GM12878 (cell line): ENCODE results near the gene ELOA. TPM values are rescaled to one million over a fixed set of nuclear protein-coding genes. Genes with fewer than 3 reads are reported as not detected.

ENCODE experiments used
- ATAC-seq: fragments of 200-7000 bp; cut with Tn5 transposase; 3 replicates; pipeline ENCODE4 v1.9.1; 2020; ENCODE audit warnings: mild to moderate bottlenecking, moderate library complexity
- BruUV-seq: library from RNA; stranded (reverse); fragments of 400-500 nt; replicated peaks from 2 replicates; lab custom pipeline; 2021; lab: Mats Ljungman, UMichigan
- CTCF ChIA-PET: fragments of 300-600 bp; sonication (Branson Sonifier 250); formaldehyde crosslinking; extraction: SDS; loops from one replicate; lab custom pipeline; 2021; ENCODE audit warnings: inconsistent platforms; lab: Yijun Ruan, JAX
- POLR2A ChIA-PET: fragments of 350-600 bp; formaldehyde crosslinking; extraction: SDS; loops from one replicate; lab custom pipeline; 2021; ENCODE audit warnings: inconsistent platforms; lab: Charles Lee
- RAD21 ChIA-PET: fragments of 300-600 bp; sonication (Branson Sonifier 250); formaldehyde crosslinking; loops from one replicate; lab custom pipeline; 2023; ENCODE audit warnings: antibody characterized with exemption; ENCODE audit not compliant: unreplicated experiment; lab: Charles Lee
- SMC1A ChIA-PET: fragments of 300-600 bp; sonication (Branson Sonifier 250); formaldehyde crosslinking; loops from one replicate; lab custom pipeline; 2023; ENCODE audit not compliant: unreplicated experiment, uncharacterized antibody; lab: Charles Lee
- DNase-seq: peaks from one replicate; pipeline ENCODE4 v3.0.0-alpha.2; 2011; ENCODE audit warnings: low read depth, low spot score
- FAIRE-seq: peaks from 3 replicates; lab custom pipeline; 2011; peaks lifted over from hg19 to GRCh38; lab: Jason Lieb, UNC
- H2AFZ ChIP-seq: 2 replicates; pipeline ENCODE4 v1.6.0; 2011; ENCODE audit warnings: low read depth, low read length, control low read depth; ENCODE audit not compliant: control insufficient read depth
- H3K27ac ChIP-seq: 2 replicates; pipeline ENCODE4 v1.5.1; 2011; ENCODE audit warnings: control low read depth; ENCODE audit not compliant: control insufficient read depth, insufficient read depth
- H3K27me3 ChIP-seq, 2 experiments: replicated peaks in 1 of 2; 2 replicates each; pipeline versions ENCODE4 v1.6.0 to v1.6.1; 2011; ENCODE audit warnings: low read length in 1 of 2; ENCODE audit not compliant: control insufficient read depth in 2 of 2, insufficient read depth in 2 of 2
- H3K36me3 ChIP-seq, 2 experiments: 2 replicates each; pipeline ENCODE4 v1.5.1; 2011; ENCODE audit warnings: low read length in 1 of 2; ENCODE audit not compliant: control insufficient read depth in 2 of 2, insufficient read depth in 2 of 2
- H3K4me1 ChIP-seq: 2 replicates; pipeline ENCODE4 v1.6.1; 2011; ENCODE audit warnings: mild to moderate bottlenecking, low read length, moderate library complexity, mixed read lengths; ENCODE audit not compliant: control insufficient read depth, insufficient read depth
- H3K4me2 ChIP-seq: 2 replicates; pipeline ENCODE4 v1.6.0; 2011; ENCODE audit warnings: control low read depth; ENCODE audit not compliant: control insufficient read depth, insufficient read depth
- H3K4me3 ChIP-seq: fragments of 200-600 bp; sonication (generic); 2 replicates; pipeline ENCODE4 v1.5.1; 2016
- H3K79me2 ChIP-seq: 2 replicates; pipeline ENCODE4 v1.6.0; 2011; ENCODE audit warnings: low read length; ENCODE audit not compliant: control insufficient read depth, insufficient read depth
- H3K9ac ChIP-seq: 2 replicates; pipeline ENCODE4 v1.8.0; 2011; ENCODE audit warnings: low read length, control low read depth, mixed read lengths; ENCODE audit not compliant: control insufficient read depth, insufficient read depth
- H3K9me3 ChIP-seq: replicated peaks from 3 replicates; pipeline ENCODE4 v1.5.1; 2011; ENCODE audit warnings: mild to moderate bottlenecking, low read length; ENCODE audit not compliant: control insufficient read depth, insufficient read depth
- H4K20me1 ChIP-seq: 2 replicates; pipeline ENCODE4 v1.6.0; 2011; ENCODE audit not compliant: control insufficient read depth, insufficient read depth
- BHLHE40 ChIP-seq, 2 experiments: fragments of 450-650 bp in 1 of 2; IDR thresholded peaks; 2 replicates each; pipeline ENCODE4 v1.6.1; 2011 to 2017; ENCODE audit warnings: low read depth in 2 of 2, borderline replicate concordance in 1 of 2, improper control_type of control experiment in 1 of 2, low read length in 1 of 2, mild to moderate bottlenecking in 1 of 2
- CBFB ChIP-seq: IDR thresholded peaks from 2 replicates; pipeline ENCODE4 v1.6.1; 2016; ENCODE audit warnings: antibody characterized with exemption, low read depth
- DPF2 ChIP-seq: fragments of 450-650 bp; IDR thresholded peaks from 2 replicates; pipeline ENCODE4 v1.6.1; 2017; ENCODE audit warnings: mild to moderate bottlenecking
- EED ChIP-seq: sonication (generic); IDR thresholded peaks from 2 replicates; pipeline ENCODE4 v1.6.1; 2016; ENCODE audit warnings: antibody characterized with exemption, low read depth
- HSF1 ChIP-seq: fragments of 150-350 bp; IDR thresholded peaks from 2 replicates; pipeline ENCODE4 v1.6.1; 2014; ENCODE audit warnings: mild to moderate bottlenecking, low read depth, low read length
- IKZF1 ChIP-seq: fragments of 450-650 bp; conservative IDR thresholded peaks from 2 replicates; pipeline ENCODE4 v1.6.1; 2017; ENCODE audit warnings: antibody characterized with exemption, mild to moderate bottlenecking
- IKZF2 ChIP-seq, 2 experiments: fragments of 450-650 bp; IDR thresholded peaks; 2 replicates each; pipeline ENCODE4 v1.6.1; 2017; ENCODE audit warnings: mild to moderate bottlenecking in 2 of 2, moderate library complexity in 2 of 2
- JUNB ChIP-seq: IDR thresholded peaks from 2 replicates; pipeline ENCODE4 v1.6.1; 2016; ENCODE audit warnings: antibody characterized with exemption, mild to moderate bottlenecking
- NR2F1 ChIP-seq: fragments of 450-650 bp; conservative IDR thresholded peaks from 2 replicates; pipeline ENCODE4 v1.6.1; 2017; ENCODE audit warnings: mild to moderate bottlenecking
- POLR2A ChIP-seq: IDR thresholded peaks from 2 replicates; pipeline ENCODE4 v1.6.1; 2011; ENCODE audit warnings: low read depth, mild to moderate bottlenecking, low read length
- RELB ChIP-seq: fragments of 450-650 bp; IDR thresholded peaks from 2 replicates; pipeline ENCODE4 v1.6.1; 2017; ENCODE audit warnings: low read depth, mild to moderate bottlenecking, moderate library complexity
- RUNX3 ChIP-seq: IDR thresholded peaks from 2 replicates; pipeline ENCODE4 v1.6.1; 2012; ENCODE audit warnings: low read length, inconsistent platforms
- SP1 ChIP-seq: IDR thresholded peaks from one replicate; pipeline ENCODE4 v1.6.1; 2011; ENCODE audit warnings: low read depth, low read length
- SREBF1 ChIP-seq: IDR thresholded peaks from 2 replicates; pipeline ENCODE4 v1.6.1; 2012; ENCODE audit warnings: mild to moderate bottlenecking, low read length
- SUZ12 ChIP-seq: fragments of 200-600 bp; sonication (generic); IDR thresholded peaks from one replicate; pipeline ENCODE4 v1.6.1; 2018; ENCODE audit warnings: antibody characterized with exemption, mild to moderate bottlenecking; ENCODE audit not compliant: unreplicated experiment
- TCF7 ChIP-seq: IDR thresholded peaks from 2 replicates; pipeline ENCODE4 v1.6.1; 2014; ENCODE audit warnings: antibody characterized with exemption, borderline replicate concordance
- YY1 ChIP-seq: IDR thresholded peaks from 2 replicates; pipeline ENCODE4 v1.6.1; 2011; ENCODE audit warnings: low read depth, mild to moderate bottlenecking, low read length
- ZNF687 ChIP-seq: fragments of 450-650 bp; IDR thresholded peaks from 2 replicates; pipeline ENCODE4 v1.6.1; 2017; ENCODE audit warnings: mild to moderate bottlenecking, moderate library complexity
- WGBS: methylation state at CpG from one replicate; pipeline ENCODE4 v1.1.6; 2016; ENCODE audit warnings: low lambda C conversion rate; ENCODE audit not compliant: insufficient replicate concordance, insufficient coverage; ENCODE audit errors: missing lambda C conversion rate; 5-methylcytosine and 5-hydroxymethylcytosine counted together
- in situ Hi-C: fragments of 300-500 bp; cut with MboI; formaldehyde crosslinking; loops from 9 replicates; pipeline ENCODE4 v1.14.3; 2018; ENCODE audit warnings: mixed read lengths
- intact Hi-C: fragments of 100-400 bp; cut with micrococcal nuclease; formaldehyde crosslinking; loops from one replicate; pipeline ENCODE4 v1.14.2; 2022; ENCODE audit not compliant: unreplicated experiment
- polyA plus RNA-seq, 11 experiments: library from polyadenylated mRNA; depleted of rRNA in 4 of 11; unstranded in 6 of 11; stranded (reverse) in 5 of 11; fragments of >200 nt; fragmentation: Nextera tagmentation in 4 of 11; fragmentation: Illumina TruSeq in 1 of 11; extraction: Ambion mirVana in 4 of 11; extraction: Trizol in 1 of 11; gene quantifications; 1 replicate in 1 of 11; 2 replicates in 10 of 11; pipeline versions ENCODE4 v1.2.1 to v1.2.3, GENCODE V29; 2011 to 2016; ENCODE audit warnings: inconsistent platforms in 2 of 11, missing spikeins in 2 of 11, low read depth in 1 of 11
- total RNA-seq, 4 experiments: library from RNA; depleted of rRNA in 3 of 4; stranded (reverse); fragments of >200 nt in 3 of 4; fragmentation: Illumina TruSeq in 1 of 4; extraction: Trizol in 1 of 4; gene quantifications; 2 replicates each; pipeline versions ENCODE4 v1.2.1 to v1.2.3, GENCODE V29; 2013 to 2021

Gene ELOA
- total and polyA plus RNA-seq, 10 of the 15 experiments (the other 5 are each of a cell fraction or from before 2014, with no cell fraction given): 20.1 to 63.6 (median 39.8) TPM

GRCh38 chr1:23719162-23719820, 24.0 kb upstream of the ELOA start:
- Histone ChIP-seq H3K4me3 (no peak overlapping the region; the same call in 1 of the 2 replicates), H3K27ac (peak overlapping the region; percentile 99), H4K20me1 (no peaks in the 10 kb centered on the region), H3K79me2 (peaks cover 12% of the 10 kb centered on the region), H3K27me3 (no peaks in the 10 kb centered on the region), H3K9ac (peak overlapping the region; percentile 52), H3K4me2 (peak overlapping the region; percentile 77), H3K36me3 (no peaks in the 10 kb centered on the region; a peak in 1 of 4 replicates), H3K9me3 (no peaks in the 10 kb centered on the region), H2AFZ (peak overlapping the region; percentile 33), H3K4me1 (peaks cover 46% of the 10 kb centered on the region)
- ATAC-seq (peak; percentile 4; the same call in 1 of the 3 replicates), FAIRE-seq (no peak), DNase-seq (no peak)
- 32% methylated on average over 3 of the region's 3 CpGs for WGBS
- ChIA-PET SMC1A (interaction anchor here (1.0 to 5.8 kb wide), 5 partner anchors 9 to 26 kb away, joined by 3 to 46 read pairs (median 4); partner anchors contain the start of gene RPL11), CTCF (interaction anchor here (0.6 to 4.1 kb wide), 10 partner anchors 8 to 154 kb away, joined by 3 to 27 read pairs (median 4); partner anchors contain the start of gene ELOA), RAD21 (interaction anchor here (1.0 to 5.4 kb wide), 3 partner anchors 19 to 27 kb away, joined by 3 to 51 read pairs (median 13); partner anchors contain the start of genes ELOA and RPL11), POLR2A (interaction anchor here (0.8 to 5.6 kb wide), 6 partner anchors 7 to 25 kb away, joined by 3 to 29 read pairs (median 4); partner anchors contain the start of gene ELOA)
- BruUV-seq: no TSS peak
- intact Hi-C loops: no loop called here
- in situ Hi-C loops: no loop called here
- TF ChIP-seq CBFB (peak; percentile 37; the same call in 1 of the 2 replicates), SUZ12 (no peak), HSF1 (no peak), TCF7 (0 out of 2 replicates have a peak, but pooled peaks have one; percentile 35), JUNB (peak; percentile 67), SREBF1 (no peak), NR2F1 (peak; percentile 72), SP1 (peak; percentile 7), IKZF2 (IDR thresholded peaks at IDR 0.05) (peak; percentile 29 to 42; a peak in 2 of 4 replicates), POLR2A (0 out of 2 replicates have a peak, but pooled peaks have one; percentile 31), DPF2 (peak; percentile 31; the same call in 1 of the 2 replicates), IKZF1 (peak; percentile 67; the same call in 1 of the 2 replicates), EED (peak; percentile 93), ZNF687 (no peak), RELB (no peak), RUNX3 (peak; percentile 80), YY1 (peak; percentile 38; the same call in 1 of the 2 replicates), BHLHE40 (IDR thresholded peaks at IDR 0.05; ENCODE audit: borderline replicate concordance in 1 of 2, low read depth in 2 of 2, low read length in 1 of 2) (peak in 1 of 2 experiments; percentile 70; a peak in 2 of 4 replicates)
